Mesenchymal stem cell (in vitro differentiated cells and primary cell): Measurements from ENCODE around the gene CLDN6.
A peak's percentile ranks its signal among the peaks of the same experiment; 100 is the strongest.

Experiments
- DNase-seq: peaks from one replicate; pipeline ENCODE4 v3.0.0-alpha.2; 2013
- H2AFZ ChIP-seq: one replicate; pipeline ENCODE4 v1.6.1; 2013; ENCODE audit warnings: low read depth, mild to moderate bottlenecking, control low read depth, inconsistent platforms, low read length, moderate library complexity
- H2AK5ac ChIP-seq: 2 replicates; pipeline ENCODE4 v1.6.1; 2013; ENCODE audit warnings: low read length, moderate library complexity, mild to moderate bottlenecking, inconsistent platforms; ENCODE audit not compliant: severe bottlenecking
- H2BK120ac ChIP-seq: one replicate; pipeline ENCODE4 v1.6.1; 2013; ENCODE audit warnings: low read depth, mild to moderate bottlenecking, inconsistent platforms, low read length, moderate library complexity
- H2BK12ac ChIP-seq, 2 experiments: one replicate each; pipeline ENCODE4 v1.6.1; 2013; ENCODE audit warnings: inconsistent platforms in 2 of 2, low read length in 2 of 2, mild to moderate bottlenecking in 2 of 2, moderate library complexity in 2 of 2, control low read depth in 1 of 2
- H2BK15ac ChIP-seq: one replicate; pipeline ENCODE4 v1.6.1; 2013; ENCODE audit warnings: mild to moderate bottlenecking, low read depth, inconsistent platforms; ENCODE audit not compliant: poor library complexity, severe bottlenecking
- H2BK5ac ChIP-seq: 2 replicates; pipeline ENCODE4 v1.6.1; 2013; ENCODE audit warnings: low read depth, mild to moderate bottlenecking, low read length, control low read depth, inconsistent platforms; ENCODE audit not compliant: poor library complexity, severe bottlenecking
- H3K14ac ChIP-seq, 2 experiments: one replicate each; pipeline ENCODE4 v1.6.1; 2013; ENCODE audit warnings: inconsistent platforms in 2 of 2, low read length in 2 of 2, control low read depth in 1 of 2, mild to moderate bottlenecking in 1 of 2, moderate library complexity in 1 of 2
- H3K18ac ChIP-seq, 2 experiments: one replicate each; pipeline ENCODE4 v1.6.1; 2013; ENCODE audit warnings: inconsistent platforms in 2 of 2, low read length in 2 of 2, control low read depth in 1 of 2, low read depth in 1 of 2, mild to moderate bottlenecking in 1 of 2
- H3K23ac ChIP-seq, 2 experiments: one replicate each; pipeline ENCODE4 v1.6.1; 2013; ENCODE audit warnings: inconsistent platforms in 2 of 2, low read length in 2 of 2, mild to moderate bottlenecking in 2 of 2, moderate library complexity in 2 of 2, control low read depth in 1 of 2
- H3K27ac ChIP-seq: 2 replicates; pipeline ENCODE4 v1.5.1; 2013; ENCODE audit warnings: mild to moderate bottlenecking, moderate library complexity, low read length, control low read depth, inconsistent platforms; ENCODE audit not compliant: poor library complexity, severe bottlenecking
- H3K27me3 ChIP-seq, 2 experiments: 2 replicates each; pipeline versions ENCODE4 v1.6.1 to v1.7.0; 2013; ENCODE audit warnings: low read length in 2 of 2, mild to moderate bottlenecking in 2 of 2, moderate library complexity in 2 of 2, control low read depth in 1 of 2, inconsistent platforms in 1 of 2; ENCODE audit not compliant: control insufficient read depth in 1 of 2, insufficient read depth in 1 of 2
- H3K36me3 ChIP-seq, 2 experiments: 2 replicates each; pipeline versions ENCODE4 v1.6.1 to v1.7.0; 2013; ENCODE audit warnings: low read length in 2 of 2, control low read depth in 1 of 2, inconsistent platforms in 1 of 2, low read depth in 1 of 2, mild to moderate bottlenecking in 1 of 2; ENCODE audit not compliant: insufficient read depth in 2 of 2, control insufficient read depth in 1 of 2
- H3K4ac ChIP-seq, 2 experiments: one replicate each; pipeline ENCODE4 v1.6.1; 2013; ENCODE audit warnings: inconsistent platforms in 2 of 2, low read length in 2 of 2, mild to moderate bottlenecking in 2 of 2, moderate library complexity in 2 of 2, control low read depth in 1 of 2, low read depth in 1 of 2
- H3K4me1 ChIP-seq: 2 replicates; pipeline ENCODE4 v1.6.1; 2013; ENCODE audit warnings: low read depth, low read length, control low read depth; ENCODE audit not compliant: control insufficient read depth, insufficient read depth
- H3K4me2 ChIP-seq: 2 replicates; pipeline ENCODE4 v1.6.1; 2013; ENCODE audit warnings: low read length, mild to moderate bottlenecking, inconsistent platforms; ENCODE audit not compliant: poor library complexity, severe bottlenecking
- H3K4me3 ChIP-seq, 2 experiments: 2 replicates each; pipeline versions ENCODE4 v1.5.1 to v1.7.0; 2013; ENCODE audit warnings: low read length in 2 of 2, mild to moderate bottlenecking in 2 of 2, control low read depth in 1 of 2, low read depth in 1 of 2; ENCODE audit not compliant: insufficient read depth in 1 of 2
- H3K79me1 ChIP-seq: replicated peaks from 2 replicates; pipeline ENCODE4 v1.6.1; 2013; ENCODE audit warnings: mild to moderate bottlenecking, control low read depth, low read length, inconsistent platforms; ENCODE audit not compliant: poor library complexity, severe bottlenecking
- H3K9ac ChIP-seq: 2 replicates; pipeline ENCODE4 v1.7.0; 2013; ENCODE audit warnings: mild to moderate bottlenecking, low read length, moderate library complexity
- H3K9me3 ChIP-seq: 2 replicates; pipeline ENCODE4 v1.7.0; 2013; ENCODE audit warnings: mild to moderate bottlenecking, low read length; ENCODE audit not compliant: control insufficient read depth
- H4K8ac ChIP-seq: one replicate; pipeline ENCODE4 v1.6.1; 2013; ENCODE audit warnings: inconsistent platforms, mild to moderate bottlenecking, low read length, moderate library complexity
- H4K91ac ChIP-seq: one replicate; pipeline ENCODE4 v1.6.1; 2013; ENCODE audit warnings: mild to moderate bottlenecking, low read length, inconsistent platforms
- WGBS: methylation state at CpG from one replicate; pipeline ENCODE4 v1.1.7; 2013; ENCODE audit warnings: mixed read lengths; 5-methylcytosine and 5-hydroxymethylcytosine counted together

Gene CLDN6

DNA sequence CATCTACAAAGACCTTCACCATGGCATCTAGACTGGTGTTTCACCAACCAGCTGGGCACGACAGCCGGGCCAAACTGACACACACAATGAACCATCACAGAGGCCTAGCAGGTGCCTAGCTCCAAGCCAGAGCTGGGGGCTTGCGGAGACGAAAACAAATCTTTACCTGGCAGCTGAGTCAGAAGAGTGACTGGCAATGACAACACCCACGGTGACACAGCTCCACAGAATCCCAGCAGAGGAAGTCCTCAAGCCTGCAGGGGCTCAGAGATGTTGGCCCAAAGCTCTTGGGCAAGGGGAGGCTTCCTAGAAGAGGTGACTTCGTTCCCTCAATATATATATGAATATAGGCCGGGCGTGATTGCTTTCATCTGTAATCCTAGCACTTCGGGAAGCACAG lies 33.5 kb upstream of the CLDN6 start:
- Histone ChIP-seq H3K36me3 (peaks cover 0 to 8% of the 10 kb centered on the region in 2 experiments), H2BK12ac (no peak overlapping the region), H3K4ac (no peak overlapping the region), H3K79me1 (no peaks in the 10 kb centered on the region), H2AK5ac (no peak overlapping the region), H3K27ac (no peak overlapping the region), H3K4me1 (peaks cover 4% of the 10 kb centered on the region), H2BK120ac (no peak overlapping the region), H3K27me3 (peaks cover 50 to 51% of the 10 kb centered on the region in 2 experiments), H3K9me3 (no peaks in the 10 kb centered on the region), H4K91ac (no peak overlapping the region), H2AFZ (no peak overlapping the region), H3K4me2 (no peak overlapping the region), H2BK15ac (no peak overlapping the region), H2BK5ac (no peak overlapping the region), H3K14ac (no peak overlapping the region), H3K23ac (no peak overlapping the region), H3K4me3 (no peak overlapping the region), H3K9ac (no peak overlapping the region), H4K8ac (no peak overlapping the region), H3K18ac (no peak overlapping the region)
- no peak for DNase-seq
- 77% methylated on average over 9 of the region's 9 CpGs for WGBS

DNA sequence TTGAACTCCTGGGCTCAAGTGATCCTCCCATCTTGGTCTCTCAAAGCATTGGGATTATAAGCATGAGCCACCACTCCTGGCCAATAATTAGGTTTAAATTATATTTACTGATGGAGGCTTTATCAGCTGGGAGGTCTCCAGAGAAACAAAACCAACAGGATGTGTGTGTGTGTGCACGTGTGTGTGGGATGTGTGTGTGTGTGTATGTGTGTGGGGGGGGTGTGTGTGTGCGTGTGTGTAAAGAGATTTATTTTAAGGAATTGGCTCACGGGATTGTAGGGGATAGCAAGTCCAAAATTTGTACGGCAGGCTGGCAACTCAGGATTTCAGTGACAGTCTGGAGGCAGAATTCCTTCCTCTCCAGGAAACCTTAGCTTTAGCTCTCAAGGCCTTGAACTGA lies 33.0 kb upstream of the CLDN6 start:
- Histone ChIP-seq H2BK12ac (no peak overlapping the region), H3K27ac (no peak overlapping the region), H3K4me1 (peaks cover 8% of the 10 kb centered on the region), H3K9me3 (no peaks in the 10 kb centered on the region), H3K14ac (no peak overlapping the region), H3K79me1 (no peaks in the 10 kb centered on the region), H2AK5ac (no peak overlapping the region), H3K4me3 (no peak overlapping the region), H3K9ac (no peak overlapping the region), H4K8ac (no peak overlapping the region), H2BK120ac (no peak overlapping the region), H3K27me3 (peaks cover 51 to 56% of the 10 kb centered on the region in 2 experiments), H4K91ac (no peak overlapping the region), H3K4ac (no peak overlapping the region), H3K4me2 (no peak overlapping the region), H2BK15ac (no peak overlapping the region), H2BK5ac (no peak overlapping the region), H2AFZ (no peak overlapping the region), H3K18ac (no peak overlapping the region), H3K36me3 (peaks cover 0 to 8% of the 10 kb centered on the region in 2 experiments), H3K23ac (no peak overlapping the region)
- WGBS, result 87% methylated on average over 4 of the region's 4 CpGs
- no peak for DNase-seq

DNA sequence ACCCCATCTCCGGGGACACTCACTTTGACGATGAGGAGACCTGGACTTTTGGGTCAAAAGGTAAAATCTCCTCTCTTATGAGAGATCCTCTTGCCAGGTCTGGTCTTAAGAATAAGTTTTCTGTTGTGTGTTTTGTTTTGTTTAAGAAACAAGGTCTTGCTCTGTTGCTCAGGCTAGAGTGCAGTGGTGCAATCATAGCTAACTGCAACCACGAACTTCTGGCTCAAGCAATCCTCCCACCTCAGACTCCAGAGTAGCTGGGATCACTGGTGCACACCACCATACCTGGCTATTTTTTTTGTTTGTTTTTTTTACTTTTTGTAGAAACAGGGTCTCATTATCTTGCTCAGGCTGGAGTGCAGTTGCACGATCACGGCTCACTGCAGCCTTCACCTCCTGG lies 32.5 kb upstream of the CLDN6 start:
- 88% methylated on average over 5 of the region's 5 CpGs for WGBS
- H3K14ac ChIP-seq, result no peak overlapping the region
- H3K23ac ChIP-seq, result no peak overlapping the region
- no peak overlapping the region for H2AK5ac ChIP-seq
- H3K27ac ChIP-seq, result no peak overlapping the region
- peaks cover 13% of the 10 kb centered on the region for H3K4me1 ChIP-seq
- no peak overlapping the region for H2BK15ac ChIP-seq
- no peak overlapping the region for H3K4ac ChIP-seq
- H2BK120ac ChIP-seq, result no peak overlapping the region
- no peak overlapping the region for H2BK12ac ChIP-seq
- H2AFZ ChIP-seq, result no peak overlapping the region
- no peak overlapping the region for H3K4me2 ChIP-seq
- H2BK5ac ChIP-seq, result no peak overlapping the region
- no peaks in the 10 kb centered on the region for H3K9me3 ChIP-seq
- peaks cover 0 to 8% of the 10 kb centered on the region in 2 experiments for H3K36me3 ChIP-seq
- peaks cover 57 to 60% of the 10 kb centered on the region in 2 experiments for H3K27me3 ChIP-seq
- H4K91ac ChIP-seq, result no peak overlapping the region
- no peak overlapping the region for H3K4me3 ChIP-seq
- H4K8ac ChIP-seq, result no peak overlapping the region
- no peak overlapping the region for H3K9ac ChIP-seq
- no peak for DNase-seq
- H3K18ac ChIP-seq, result no peak overlapping the region
- H3K79me1 ChIP-seq, result no peaks in the 10 kb centered on the region

DNA sequence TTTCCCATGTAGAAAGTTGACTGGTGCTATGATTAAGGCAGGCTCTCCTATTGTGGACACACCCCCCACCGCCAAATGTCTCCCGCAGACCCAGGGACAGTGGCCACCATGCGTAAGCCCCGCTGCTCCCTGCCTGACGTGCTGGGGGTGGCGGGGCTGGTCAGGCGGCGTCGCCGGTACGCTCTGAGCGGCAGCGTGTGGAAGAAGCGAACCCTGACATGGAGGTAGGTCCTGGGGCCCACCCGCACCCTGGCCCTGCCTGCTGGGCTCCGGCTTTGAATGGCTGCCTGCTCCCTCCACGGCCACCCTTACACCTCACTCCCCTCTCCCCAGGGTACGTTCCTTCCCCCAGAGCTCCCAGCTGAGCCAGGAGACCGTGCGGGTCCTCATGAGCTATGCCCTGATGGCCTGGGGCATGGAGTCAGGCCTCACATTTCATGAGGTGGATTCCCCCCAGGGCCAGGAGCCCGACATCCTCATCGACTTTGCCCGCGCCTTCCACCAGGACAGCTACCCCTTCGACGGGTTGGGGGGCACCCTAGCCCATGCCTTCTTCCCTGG lies 32.0 kb upstream of the CLDN6 start:
- peaks cover 61 to 64% of the 10 kb centered on the region in 2 experiments for H3K27me3 ChIP-seq
- H3K79me1 ChIP-seq, result no peaks in the 10 kb centered on the region
- no peak overlapping the region for H3K27ac ChIP-seq
- peak overlapping the region in 1 of 2 experiments; percentile 19 for H2BK12ac ChIP-seq
- H3K23ac ChIP-seq, result no peak overlapping the region
- H4K91ac ChIP-seq, result peak overlapping the region; percentile 54
- no peak overlapping the region for H2BK15ac ChIP-seq
- no peak overlapping the region for H2BK120ac ChIP-seq
- WGBS, result 89% methylated on average over 26 of the region's 26 CpGs
- no peak overlapping the region for H4K8ac ChIP-seq
- no peak overlapping the region for H2AK5ac ChIP-seq
- peaks cover 16% of the 10 kb centered on the region for H3K4me1 ChIP-seq
- H3K9ac ChIP-seq, result no peak overlapping the region
- no peak overlapping the region for H3K18ac ChIP-seq
- no peak overlapping the region for H2AFZ ChIP-seq
- H3K36me3 ChIP-seq, result peaks cover 0 to 6% of the 10 kb centered on the region in 2 experiments
- H3K4me3 ChIP-seq, result peak overlapping the region in 1 of 2 experiments; percentile 31
- H3K14ac ChIP-seq, result peak overlapping the region in 1 of 2 experiments; percentile 72
- H2BK5ac ChIP-seq, result no peak overlapping the region
- H3K4ac ChIP-seq, result no peak overlapping the region
- no peak for DNase-seq
- no peak overlapping the region for H3K4me2 ChIP-seq
- H3K9me3 ChIP-seq, result no peaks in the 10 kb centered on the region
